ENCODE measurements around the gene NUAK2.

The NUAK2 gene

GRCh38 chr1:205321959-205322283 is 376 bp upstream of the NUAK2 start:
- Histone ChIP-seq H3K36me3 (ENCODE audit: insufficient read depth, low read length) (peaks cover 24% of the 10 kb centered on the region; the same call in 1 of the 2 replicates), H3K27ac (ENCODE audit: low read depth, low read length, poor library complexity, severe bottlenecking) (no peak overlapping the region), H3K9me3 (ENCODE audit: low read length) (no peaks in the 10 kb centered on the region), H3K9ac (ENCODE audit: low read length) (peak overlapping the region; percentile 6; the same call in 1 of the 2 replicates), H3K27me3 (ENCODE audit: insufficient read depth, low read length) (no peaks in the 10 kb centered on the region), H3K9me2 (ENCODE audit: low read depth, low read length) (no peaks in the 10 kb centered on the region), H3K4me1 (ENCODE audit: insufficient read depth, low read length, severe bottlenecking) (peaks cover 42% of the 10 kb centered on the region), H3K79me2 (ENCODE audit: insufficient read depth, low read length) (peaks cover 40% of the 10 kb centered on the region), H4K20me1 (ENCODE audit: insufficient read depth, low read length) (no peaks in the 10 kb centered on the region), H3K4me2 (ENCODE audit: low read length) (peak overlapping the region; percentile 76), H2AFZ (ENCODE audit: low read length) (no peak overlapping the region), H3K4me3 (ENCODE audit: low read depth, low read length, poor library complexity, severe bottlenecking) (peak overlapping the region; percentile 95), H3F3A (ENCODE audit: insufficient read depth, low read length) (no peaks in the 10 kb centered on the region)
- TF ChIP-seq EZH2 (IDR thresholded peaks at IDR 0.05; ENCODE audit: borderline replicate concordance, low read length): no peak
- TF ChIP-seq, protein P1, sequence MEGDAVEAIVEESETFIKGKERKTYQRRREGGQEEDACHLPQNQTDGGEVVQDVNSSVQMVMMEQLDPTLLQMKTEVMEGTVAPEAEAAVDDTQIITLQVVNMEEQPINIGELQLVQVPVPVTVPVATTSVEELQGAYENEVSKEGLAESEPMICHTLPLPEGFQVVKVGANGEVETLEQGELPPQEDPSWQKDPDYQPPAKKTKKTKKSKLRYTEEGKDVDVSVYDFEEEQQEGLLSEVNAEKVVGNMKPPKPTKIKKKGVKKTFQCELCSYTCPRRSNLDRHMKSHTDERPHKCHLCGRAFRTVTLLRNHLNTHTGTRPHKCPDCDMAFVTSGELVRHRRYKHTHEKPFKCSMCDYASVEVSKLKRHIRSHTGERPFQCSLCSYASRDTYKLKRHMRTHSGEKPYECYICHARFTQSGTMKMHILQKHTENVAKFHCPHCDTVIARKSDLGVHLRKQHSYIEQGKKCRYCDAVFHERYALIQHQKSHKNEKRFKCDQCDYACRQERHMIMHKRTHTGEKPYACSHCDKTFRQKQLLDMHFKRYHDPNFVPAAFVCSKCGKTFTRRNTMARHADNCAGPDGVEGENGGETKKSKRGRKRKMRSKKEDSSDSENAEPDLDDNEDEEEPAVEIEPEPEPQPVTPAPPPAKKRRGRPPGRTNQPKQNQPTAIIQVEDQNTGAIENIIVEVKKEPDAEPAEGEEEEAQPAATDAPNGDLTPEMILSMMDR (IDR thresholded peaks at IDR 0.05; ENCODE audit: low read length): no peak

DNA sequence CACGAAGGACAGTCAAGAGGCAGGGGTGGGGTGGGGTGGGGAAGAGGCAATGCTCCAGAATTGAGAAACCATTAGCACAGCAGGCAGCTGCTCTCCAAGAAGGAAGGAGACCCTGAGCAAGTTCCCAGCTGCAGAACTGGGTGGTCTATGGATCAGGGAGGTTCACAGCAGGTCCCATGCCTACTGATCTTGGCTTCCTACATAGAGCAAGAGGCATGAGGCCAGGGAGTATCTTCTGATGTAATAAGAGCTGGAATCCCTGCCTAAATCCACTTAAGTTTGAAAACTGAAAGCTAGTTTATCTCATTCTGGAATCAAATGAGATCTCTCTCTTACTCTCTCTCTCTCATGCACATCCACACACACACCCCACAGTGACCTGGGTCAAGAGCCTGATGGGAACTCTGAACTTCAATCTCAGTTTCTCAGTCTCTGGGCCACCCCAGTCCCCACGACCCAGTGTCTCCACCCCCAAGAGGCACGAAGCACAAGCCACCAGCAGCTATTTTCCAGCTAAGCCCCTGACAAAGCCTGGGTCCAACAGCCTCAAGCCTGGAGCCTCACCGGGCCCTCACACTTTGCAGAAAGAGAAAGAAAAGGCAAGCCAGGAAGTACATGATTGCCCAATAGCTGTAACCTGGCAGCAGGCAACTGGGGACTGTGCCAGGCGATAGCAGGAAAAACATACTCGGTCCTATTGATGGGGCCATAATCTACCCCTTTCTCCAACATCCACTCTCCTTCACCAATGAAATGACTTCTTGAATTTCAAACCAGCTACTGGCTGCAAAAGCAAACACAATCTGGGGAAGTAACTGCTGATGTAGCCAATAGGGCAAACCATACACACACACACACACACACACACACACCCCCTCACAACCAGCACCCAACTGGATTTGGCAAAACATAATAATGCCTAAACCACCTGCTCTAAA is 2.2 kb downstream of the NUAK2 start:
- Histone ChIP-seq H3K9me3 (ENCODE audit: low read length) (no peaks in the 10 kb centered on the region), H3K4me2 (ENCODE audit: low read length) (peak overlapping the region; percentile 68), H2AFZ (ENCODE audit: low read length) (no peak overlapping the region), H3K4me3 (ENCODE audit: low read depth, low read length, poor library complexity, severe bottlenecking) (peak overlapping the region; percentile 95), H3K4me1 (ENCODE audit: insufficient read depth, low read length, severe bottlenecking) (peaks cover 61% of the 10 kb centered on the region), H3K27ac (ENCODE audit: low read depth, low read length, poor library complexity, severe bottlenecking) (peak overlapping the region; percentile 82), H3K27me3 (ENCODE audit: insufficient read depth, low read length) (no peaks in the 10 kb centered on the region), H4K20me1 (ENCODE audit: insufficient read depth, low read length) (no peaks in the 10 kb centered on the region), H3F3A (ENCODE audit: insufficient read depth, low read length) (no peaks in the 10 kb centered on the region), H3K36me3 (ENCODE audit: insufficient read depth, low read length) (peaks cover 29% of the 10 kb centered on the region; the same call in 1 of the 2 replicates), H3K79me2 (ENCODE audit: insufficient read depth, low read length) (peaks cover 65% of the 10 kb centered on the region), H3K9me2 (ENCODE audit: low read depth, low read length) (no peaks in the 10 kb centered on the region), H3K9ac (ENCODE audit: low read length) (peak overlapping the region; percentile 32; the same call in 1 of the 2 replicates)
- TF ChIP-seq EZH2 (IDR thresholded peaks at IDR 0.05; ENCODE audit: borderline replicate concordance, low read length): no peak
- TF ChIP-seq, protein P1 (IDR thresholded peaks at IDR 0.05; ENCODE audit: low read length): no peak

- H3K9me3 ChIP-seq (ENCODE audit: low read length): no peaks in the 10 kb centered on the region
- H3K27ac ChIP-seq (ENCODE audit: low read depth, low read length, poor library complexity, severe bottlenecking): peak overlapping the region; percentile 82
- no peaks in the 10 kb centered on the region for H3F3A ChIP-seq (ENCODE audit: insufficient read depth, low read length)
- H4K20me1 ChIP-seq (ENCODE audit: insufficient read depth, low read length): no peaks in the 10 kb centered on the region
- H3K4me3 ChIP-seq (ENCODE audit: low read depth, low read length, poor library complexity, severe bottlenecking): peak overlapping the region; percentile 95
- no peak for TF ChIP-seq EZH2 (IDR thresholded peaks at IDR 0.05; ENCODE audit: borderline replicate concordance, low read length)
- TF ChIP-seq, protein P1 (IDR thresholded peaks at IDR 0.05; ENCODE audit: low read length): no peak
- no peak overlapping the region for H2AFZ ChIP-seq (ENCODE audit: low read length)
- peaks cover 70% of the 10 kb centered on the region for H3K4me1 ChIP-seq (ENCODE audit: insufficient read depth, low read length, severe bottlenecking)
- peaks cover 29% of the 10 kb centered on the region; the same call in 1 of the 2 replicates for H3K36me3 ChIP-seq (ENCODE audit: insufficient read depth, low read length)
- no peaks in the 10 kb centered on the region for H3K27me3 ChIP-seq (ENCODE audit: insufficient read depth, low read length)
- peak overlapping the region; percentile 42; the same call in 1 of the 2 replicates for H3K9ac ChIP-seq (ENCODE audit: low read length)
- H3K4me2 ChIP-seq (ENCODE audit: low read length): peak overlapping the region; percentile 68
- H3K9me2 ChIP-seq (ENCODE audit: low read depth, low read length): no peaks in the 10 kb centered on the region
- H3K79me2 ChIP-seq (ENCODE audit: insufficient read depth, low read length): peaks cover 75% of the 10 kb centered on the region
Measured at GRCh38 chr1:205318231-205318991, 3.1 kb downstream of the NUAK2 start.

All from OCI-LY1 (cell line).